ENCODE data around the gene GID8.

DNA sequence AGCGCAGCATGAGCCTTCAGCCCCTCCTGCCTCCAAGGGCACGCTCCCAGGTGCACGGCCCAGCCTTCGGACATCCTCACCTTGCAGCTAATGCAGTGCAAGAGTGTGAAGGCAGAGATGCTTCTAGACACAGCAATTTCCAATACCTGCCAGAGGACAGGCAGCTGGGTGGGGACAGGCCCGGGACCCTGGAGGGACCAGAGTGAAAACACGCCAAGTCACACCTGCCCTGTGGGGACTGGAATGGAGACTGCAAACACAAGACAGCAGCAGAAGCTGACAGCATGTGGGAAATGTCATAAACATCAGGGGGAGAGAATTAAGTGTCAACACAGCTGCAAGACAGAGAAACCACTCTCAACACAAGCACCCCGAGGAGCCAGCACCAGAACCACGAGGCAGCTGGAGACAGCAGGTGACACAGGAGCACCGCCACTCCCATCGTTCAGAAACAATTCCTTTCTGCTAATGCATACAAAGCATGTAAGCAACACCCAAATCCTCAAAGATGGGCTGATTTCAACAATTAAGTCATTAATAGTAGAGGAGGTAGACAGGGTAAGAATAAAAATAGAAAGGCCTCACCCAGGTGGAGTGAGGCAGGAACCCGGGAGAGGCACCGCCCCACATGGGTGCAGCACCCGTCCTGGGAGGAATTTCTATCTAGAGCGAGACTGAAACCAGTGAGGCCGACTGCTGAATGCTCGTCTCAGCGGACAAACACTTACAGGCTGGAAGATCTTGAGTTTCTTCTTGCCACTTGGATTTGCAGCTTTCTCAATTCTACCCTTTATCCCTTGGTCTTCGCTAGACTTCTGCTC, 28.8 kb upstream of the GID8 start:
- TF ChIP-seq, protein P1, sequence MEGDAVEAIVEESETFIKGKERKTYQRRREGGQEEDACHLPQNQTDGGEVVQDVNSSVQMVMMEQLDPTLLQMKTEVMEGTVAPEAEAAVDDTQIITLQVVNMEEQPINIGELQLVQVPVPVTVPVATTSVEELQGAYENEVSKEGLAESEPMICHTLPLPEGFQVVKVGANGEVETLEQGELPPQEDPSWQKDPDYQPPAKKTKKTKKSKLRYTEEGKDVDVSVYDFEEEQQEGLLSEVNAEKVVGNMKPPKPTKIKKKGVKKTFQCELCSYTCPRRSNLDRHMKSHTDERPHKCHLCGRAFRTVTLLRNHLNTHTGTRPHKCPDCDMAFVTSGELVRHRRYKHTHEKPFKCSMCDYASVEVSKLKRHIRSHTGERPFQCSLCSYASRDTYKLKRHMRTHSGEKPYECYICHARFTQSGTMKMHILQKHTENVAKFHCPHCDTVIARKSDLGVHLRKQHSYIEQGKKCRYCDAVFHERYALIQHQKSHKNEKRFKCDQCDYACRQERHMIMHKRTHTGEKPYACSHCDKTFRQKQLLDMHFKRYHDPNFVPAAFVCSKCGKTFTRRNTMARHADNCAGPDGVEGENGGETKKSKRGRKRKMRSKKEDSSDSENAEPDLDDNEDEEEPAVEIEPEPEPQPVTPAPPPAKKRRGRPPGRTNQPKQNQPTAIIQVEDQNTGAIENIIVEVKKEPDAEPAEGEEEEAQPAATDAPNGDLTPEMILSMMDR (conservative IDR thresholded peaks at IDR 0.05; ENCODE audit: low read depth in 2 of 2) = no peak
- TF ChIP-seq EZH2 (IDR thresholded peaks at IDR 0.05; ENCODE audit: low read depth, unreplicated experiment) (no peak), ZNF114 (CRISPR knock-in tag; IDR thresholded peaks at IDR 0.05) (no peak), POLR2AphosphoS5 (IDR thresholded peaks at IDR 0.05; ENCODE audit: low read depth) (no peak), CREB1 (CRISPR knock-in tag; IDR thresholded peaks at IDR 0.05; ENCODE audit: low read depth) (no peak)

All from GM23338 (cell line).